Activated CD4-positive, alpha-beta T cell treated with anti-CD3 and anti-CD28 coated beads for 4 hours (primary cell): ENCODE measurements around the gene CGB5.
"Not testable (repeated sequence)": the region's sequence is repeated elsewhere in the genome, so short reads cannot be mapped to it uniquely, and the experiment has no call there.

Experiments
- DNase-seq, 2 donors: peaks; one replicate each; pipeline ENCODE4 v3.0.0-alpha.2; 2020

Gene CGB5

DNA sequence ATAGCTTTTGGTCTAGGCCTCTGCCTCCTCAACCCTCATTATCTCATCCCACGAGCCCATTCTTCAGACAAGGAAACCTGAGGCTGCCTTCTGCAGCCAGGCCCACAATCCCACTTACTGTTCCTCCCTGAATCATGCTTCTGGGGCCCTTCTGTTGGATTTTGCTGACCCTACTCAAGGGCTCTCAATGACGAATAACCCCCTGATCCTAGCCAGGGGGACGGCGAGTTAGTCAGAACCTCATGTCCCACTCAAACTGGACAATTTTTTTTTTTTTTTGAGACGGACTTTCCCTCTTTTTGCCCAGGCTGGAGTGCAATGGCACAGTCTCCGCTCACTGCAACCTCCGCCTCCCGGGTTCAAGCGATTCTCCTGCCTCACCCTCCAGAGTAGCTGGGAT is 21.5 kb upstream of the CGB5 start:
- DNase-seq: no peak

DNA sequence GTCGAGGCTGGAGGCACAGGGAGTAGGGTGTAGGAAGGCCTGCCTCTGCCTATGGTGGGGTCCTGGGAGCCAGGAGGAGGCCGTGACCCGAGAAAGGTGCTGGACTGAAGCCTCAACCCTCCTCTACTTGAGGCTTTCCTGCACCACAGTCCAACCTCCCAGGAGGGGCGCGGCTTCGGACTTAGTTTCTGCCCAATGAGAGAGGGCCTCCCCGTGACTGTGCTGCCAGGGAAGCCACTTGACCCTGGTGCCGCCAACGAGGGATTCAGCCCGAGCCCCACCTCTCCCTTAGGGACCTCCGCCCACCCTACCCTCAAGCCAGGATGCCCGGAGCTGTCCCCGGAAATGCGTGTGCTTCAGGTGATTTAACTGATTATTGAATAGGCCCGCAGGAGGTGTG is 19.4 kb upstream of the CGB5 start, which contains the start of gene CGB3:
Gene CGB3, minus strand, starts transcription at position 101 of the 400 bp plus-strand sequence. CDS start 362 bp downstream, outside the sequence.
- DNase-seq: not testable (repeated sequence)

DNA sequence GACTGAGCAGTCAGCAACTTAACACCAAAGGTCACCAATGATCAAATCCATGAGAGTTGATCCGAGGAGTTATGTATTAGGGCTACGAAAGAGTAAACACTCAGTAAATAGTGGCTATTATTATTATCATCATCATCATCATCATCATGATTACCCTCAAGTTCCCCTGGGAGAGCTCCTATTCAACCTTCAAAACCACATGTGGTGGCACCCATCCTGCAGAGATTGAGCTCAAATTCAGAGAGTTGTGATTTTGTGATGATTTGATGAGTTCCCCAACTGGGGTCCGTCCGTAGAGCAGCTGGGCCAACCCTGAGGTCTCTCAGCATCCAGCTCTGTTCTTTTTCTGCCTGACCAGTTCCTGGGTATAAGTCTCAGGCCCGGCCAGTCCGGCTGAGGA is 18.6 kb upstream of the CGB5 start:
- not testable (repeated sequence) for DNase-seq

DNA sequence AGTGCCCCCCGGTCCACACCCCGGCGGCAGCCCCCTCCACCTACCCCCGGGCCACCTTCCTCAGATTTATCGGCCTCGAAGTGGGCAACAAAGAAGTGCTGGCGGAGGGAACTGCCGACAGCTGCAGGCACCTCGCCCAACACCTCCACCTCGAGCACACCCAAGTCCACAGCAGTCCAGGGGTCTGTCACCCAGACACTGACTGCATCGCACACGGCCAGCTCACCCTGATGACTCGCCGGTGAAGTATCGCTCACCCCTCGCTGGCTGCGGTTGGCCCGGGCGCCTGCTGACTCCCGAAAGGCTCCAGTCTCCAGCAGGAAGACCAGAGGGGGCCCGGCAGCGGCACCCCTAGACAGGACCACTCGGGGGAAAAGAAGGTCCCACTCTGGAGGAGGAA is 18.0 kb upstream of the CGB5 start:
- DNase-seq: not testable (repeated sequence)

DNA sequence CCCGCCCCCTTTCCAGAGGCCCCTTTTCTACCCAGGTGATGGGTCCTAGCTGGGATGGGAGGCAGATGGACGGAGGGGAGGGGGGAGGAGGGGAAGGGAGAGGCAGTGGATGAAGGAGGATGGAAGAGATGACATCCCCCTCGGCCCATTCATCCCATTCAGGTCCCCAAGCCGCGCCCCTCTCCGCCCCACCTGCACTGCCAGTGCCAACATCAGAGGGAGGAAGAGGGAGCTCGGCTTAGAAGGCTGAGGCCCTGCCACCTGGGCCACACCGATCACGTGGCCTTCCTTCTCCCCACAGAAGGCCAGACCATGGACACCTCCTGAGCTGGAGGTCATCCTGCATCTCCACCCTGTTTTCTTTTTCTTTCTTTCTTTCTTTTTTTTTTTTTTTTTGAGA is 15.0 kb upstream of the CGB5 start:
- DNase-seq: not testable (repeated sequence)

DNA sequence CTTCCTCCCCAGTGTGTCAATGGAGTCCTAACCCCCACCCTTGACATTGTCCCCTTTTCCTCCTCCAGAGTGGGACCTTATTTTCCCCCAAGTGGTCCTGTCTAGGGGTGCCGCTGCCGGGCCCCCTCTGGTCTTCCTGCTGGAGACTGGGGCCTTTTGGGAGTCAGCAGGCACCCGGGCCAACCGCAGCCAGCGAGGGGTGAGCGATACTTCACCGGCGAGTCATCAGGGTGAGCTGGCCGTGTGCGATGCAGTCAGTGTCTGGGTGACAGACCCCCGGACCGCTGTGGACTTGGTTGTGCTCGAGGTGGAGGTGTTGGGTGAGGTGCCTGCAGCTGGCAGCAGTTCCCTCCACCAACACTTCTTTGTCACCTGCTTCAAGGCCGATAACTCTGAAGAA is 13.9 kb upstream of the CGB5 start:
- DNase-seq: not testable (repeated sequence)

DNA sequence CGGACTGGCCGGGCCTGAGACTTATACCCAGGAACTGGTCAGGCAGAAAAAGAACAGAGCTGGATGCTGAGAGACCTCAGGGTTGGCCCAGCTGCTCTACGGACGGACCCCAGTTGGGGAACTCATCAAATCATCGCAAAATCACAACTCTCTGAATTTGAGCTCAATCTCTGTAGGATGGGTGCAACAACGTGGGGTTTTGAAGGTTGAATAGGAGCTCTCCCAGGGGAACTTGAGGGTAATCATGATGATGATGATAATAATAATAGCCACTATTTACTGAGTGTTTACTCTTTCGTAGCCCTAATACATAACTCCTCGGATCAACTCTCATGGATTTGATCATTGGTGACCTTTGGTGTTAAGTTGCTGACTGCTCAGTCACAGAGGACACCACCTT is 13.3 kb upstream of the CGB5 start:
- not testable (repeated sequence) for DNase-seq

DNA sequence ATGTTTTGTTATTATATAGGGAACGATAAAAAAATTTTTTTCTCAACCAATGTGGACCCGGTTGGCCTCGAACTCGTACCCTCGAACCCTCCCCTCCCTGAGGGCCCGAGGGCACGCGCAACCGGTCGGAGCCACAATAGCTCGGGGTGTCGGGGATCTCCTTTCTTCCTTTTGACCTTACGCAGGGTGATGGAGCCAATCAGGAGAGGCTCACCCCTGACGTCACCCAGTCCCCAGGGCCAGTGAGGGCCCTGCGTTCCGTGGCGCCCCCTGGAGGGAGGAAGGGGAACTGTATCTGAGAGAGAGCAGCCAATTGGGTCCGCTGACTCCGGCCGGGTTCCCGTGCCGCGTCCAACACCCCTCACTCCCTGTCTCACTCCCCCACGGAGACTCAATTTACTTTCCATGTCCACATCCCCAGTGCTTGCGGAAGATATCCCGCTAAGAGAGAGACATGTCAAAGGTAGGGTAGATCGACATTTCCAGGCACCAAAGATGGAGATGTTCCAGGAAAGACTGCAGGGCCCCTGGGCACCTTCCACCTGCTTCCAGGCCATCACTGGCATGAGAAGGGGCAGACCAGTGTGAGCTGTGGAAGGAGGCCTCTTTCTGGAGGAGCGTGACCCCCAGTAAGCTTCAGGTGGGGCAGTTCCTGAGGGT is 11.9 kb upstream of the CGB5 start, which contains the start of gene CGB2:
Gene CGB2, plus strand, starts transcription at position 249 of the 660 bp plus-strand sequence. Its CDS starts 206 bp downstream, at position 455.
- peak in 1 of 2 donors; percentile 69 for DNase-seq

DNA sequence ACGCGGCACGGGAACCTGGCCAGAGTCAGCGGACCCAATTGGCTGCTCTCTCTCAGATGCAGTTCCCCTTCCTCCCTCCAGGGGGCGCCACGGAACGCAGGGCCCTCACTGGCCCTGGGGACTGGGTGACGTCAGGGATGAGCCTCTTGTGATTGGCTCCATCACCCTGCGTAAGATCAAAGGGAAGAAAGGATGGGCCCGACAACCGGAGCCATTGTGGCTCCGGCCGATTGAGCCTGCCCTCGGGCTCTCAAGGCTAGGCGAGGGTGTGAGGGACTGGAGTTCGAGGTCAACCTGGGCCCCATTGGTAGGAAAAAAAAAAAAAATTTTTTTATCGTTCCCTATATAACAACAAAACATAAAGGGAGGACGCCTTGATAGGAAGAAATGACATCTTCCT is 6.8 kb upstream of the CGB5 start, which contains the start of gene CGB1:
Gene CGB1, minus strand, starts transcription at position 81 of the 400 bp plus-strand sequence. CDS start 184 bp downstream, outside the sequence.
- DNase-seq: not testable (repeated sequence)

DNA sequence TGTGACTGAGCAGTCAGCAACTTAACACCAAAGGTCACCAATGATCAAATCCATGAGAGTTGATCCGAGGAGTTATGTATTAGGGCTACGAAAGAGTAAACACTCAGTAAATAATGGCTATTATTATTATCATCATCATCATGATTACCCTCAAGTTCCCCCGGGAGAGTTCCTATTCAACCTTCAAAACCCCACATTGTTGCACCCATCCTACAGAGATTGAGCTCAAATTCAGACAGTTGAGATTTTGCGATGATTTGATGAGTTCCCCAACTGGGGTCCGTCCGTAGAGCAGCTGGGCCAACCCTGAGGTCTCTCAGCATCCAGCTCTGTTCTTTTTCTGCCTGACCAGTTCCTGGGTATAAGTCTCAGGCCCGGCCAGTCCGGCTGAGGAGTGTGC is 5.5 kb upstream of the CGB5 start:
- DNase-seq: not testable (repeated sequence)

DNA sequence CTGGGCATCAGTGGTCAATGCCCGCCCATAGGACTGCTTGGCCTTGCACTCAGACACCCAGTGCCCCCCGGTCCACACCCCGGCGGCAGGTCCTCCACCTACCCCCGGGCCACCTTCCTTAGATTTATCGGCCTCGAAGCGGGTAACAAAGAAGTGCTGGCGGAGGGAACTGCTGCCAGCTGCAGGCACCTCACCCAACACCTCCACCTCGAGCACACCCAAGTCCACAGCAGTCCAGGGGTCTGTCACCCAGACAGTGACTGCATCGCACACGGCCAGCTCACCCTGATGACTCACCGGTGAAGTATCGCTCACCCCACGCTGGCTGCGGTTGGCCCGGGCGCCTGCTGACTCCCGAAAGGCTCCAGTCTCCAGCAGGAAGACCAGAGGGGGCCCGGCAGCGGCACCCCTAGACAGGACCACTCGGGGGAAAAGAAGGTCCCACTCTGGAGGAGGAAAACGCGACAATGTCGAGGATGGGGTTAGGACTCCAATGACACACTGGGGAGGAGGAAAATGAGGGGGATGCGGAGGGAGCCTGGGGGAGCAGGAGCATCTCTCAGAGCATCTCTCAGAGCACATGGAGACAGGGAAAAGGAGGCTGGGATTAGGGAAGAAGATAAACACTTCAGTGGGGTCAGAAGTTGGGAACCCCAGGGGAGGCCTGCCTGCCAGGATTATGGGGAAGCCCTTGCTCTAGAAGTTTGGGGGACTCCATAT is 4.9 kb upstream of the CGB5 start:
- not testable (repeated sequence) for DNase-seq

DNA sequence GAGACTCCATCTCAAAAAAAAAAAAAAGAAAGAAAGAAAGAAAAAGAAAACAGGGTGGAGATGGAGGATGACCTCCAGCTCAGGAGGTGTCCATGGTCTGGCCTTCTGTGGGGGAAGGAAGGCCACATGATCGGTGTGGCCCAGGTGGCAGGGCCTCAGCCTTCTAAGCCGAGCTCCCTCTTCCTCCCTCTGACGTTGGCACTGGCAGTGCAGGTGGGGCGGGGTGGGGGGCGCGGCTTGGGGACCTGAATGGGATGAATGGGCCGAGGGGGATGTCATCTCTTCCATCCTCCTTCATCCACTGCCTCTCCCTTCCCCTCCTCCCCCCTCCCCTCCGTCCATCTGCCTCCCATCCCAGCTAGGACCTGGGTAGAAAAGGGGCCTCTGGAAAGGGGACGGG is 3.9 kb upstream of the CGB5 start:
- DNase-seq: not testable (repeated sequence)

DNA sequence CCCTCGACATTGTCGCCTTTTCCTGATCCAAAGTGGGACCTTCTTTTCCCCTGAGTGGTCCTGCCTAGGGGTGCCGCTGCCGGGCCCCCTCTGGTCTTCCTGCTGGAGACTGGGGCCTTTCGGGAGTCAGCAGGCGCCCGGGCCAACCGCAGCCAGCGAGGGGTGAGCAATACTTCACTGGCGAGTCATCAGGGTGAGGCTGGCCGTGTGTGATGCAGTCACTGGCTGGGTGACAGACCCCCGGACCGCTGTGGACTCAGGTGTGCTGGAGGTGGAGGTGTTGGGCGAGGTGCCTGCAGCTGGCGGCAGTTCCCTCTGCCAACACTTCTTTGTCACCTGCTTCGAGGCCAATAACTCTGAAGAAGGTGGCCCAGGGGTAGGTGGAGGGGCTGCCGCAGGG is 1.5 kb upstream of the CGB5 start:
- DNase-seq: no peak

DNA sequence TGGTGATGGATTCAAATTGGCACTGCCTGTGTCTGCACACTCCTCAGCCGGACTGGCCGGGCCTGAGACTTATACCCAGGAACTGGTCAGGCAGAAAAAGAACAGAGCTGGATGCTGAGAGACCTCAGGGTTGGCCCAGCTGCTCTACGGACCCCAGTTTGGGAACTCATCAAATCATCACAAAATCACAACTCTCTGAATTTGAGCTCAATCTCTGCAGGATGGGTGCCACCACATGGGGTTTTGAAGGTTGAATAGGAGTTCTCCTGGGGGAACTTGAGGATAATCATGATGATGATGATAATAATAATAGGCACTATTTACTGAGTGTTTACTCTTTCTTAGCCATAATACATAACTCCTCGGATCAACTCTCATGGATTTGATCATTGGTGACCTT is 982 bp upstream of the CGB5 start:
- DNase-seq: not testable (repeated sequence)

DNA sequence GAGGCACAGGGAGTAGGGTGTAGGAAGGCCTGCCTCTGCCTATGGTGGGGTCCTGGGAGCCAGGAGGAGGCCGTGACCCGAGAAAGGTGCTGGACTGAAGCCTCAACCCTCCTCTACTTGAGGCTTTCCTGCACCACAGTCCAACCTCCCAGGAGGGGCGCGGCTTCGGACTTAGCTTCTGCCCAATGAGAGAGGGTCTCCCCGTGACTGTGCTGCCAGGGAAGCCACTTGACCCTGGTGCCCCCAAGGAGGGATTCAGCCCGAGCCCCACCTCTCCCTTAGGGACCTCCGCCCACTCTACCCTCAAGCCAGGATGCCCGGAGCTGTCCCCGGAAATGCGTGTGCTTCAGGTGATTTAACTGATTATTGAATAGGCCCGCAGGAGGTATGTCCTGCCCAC is 5.4 kb downstream of the CGB5 start, which contains the start of gene CGB8:
Gene CGB8, minus strand, starts transcription at position 101 of the 400 bp plus-strand sequence. CDS start 372 bp downstream, outside the sequence.
- not testable (repeated sequence) for DNase-seq

DNA sequence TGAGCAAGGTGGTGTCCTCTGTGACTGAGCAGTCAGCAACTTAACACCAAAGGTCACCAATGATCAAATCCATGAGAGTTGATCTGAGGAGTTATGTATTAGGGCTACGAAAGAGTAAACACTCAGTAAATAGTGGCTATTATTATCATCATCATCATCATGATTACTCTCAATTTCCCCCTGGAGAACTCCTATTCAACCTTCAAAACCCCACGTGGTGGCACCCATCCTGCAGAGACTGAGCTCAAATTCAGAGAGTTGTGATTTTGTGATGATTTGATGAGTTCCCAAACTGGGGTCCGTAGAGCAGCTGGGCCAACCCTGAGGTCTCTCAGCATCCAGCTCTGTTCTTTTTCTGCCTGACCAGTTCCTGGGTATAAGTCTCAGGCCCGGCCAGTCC is 6.2 kb downstream of the CGB5 start:
- not testable (repeated sequence) for DNase-seq

DNA sequence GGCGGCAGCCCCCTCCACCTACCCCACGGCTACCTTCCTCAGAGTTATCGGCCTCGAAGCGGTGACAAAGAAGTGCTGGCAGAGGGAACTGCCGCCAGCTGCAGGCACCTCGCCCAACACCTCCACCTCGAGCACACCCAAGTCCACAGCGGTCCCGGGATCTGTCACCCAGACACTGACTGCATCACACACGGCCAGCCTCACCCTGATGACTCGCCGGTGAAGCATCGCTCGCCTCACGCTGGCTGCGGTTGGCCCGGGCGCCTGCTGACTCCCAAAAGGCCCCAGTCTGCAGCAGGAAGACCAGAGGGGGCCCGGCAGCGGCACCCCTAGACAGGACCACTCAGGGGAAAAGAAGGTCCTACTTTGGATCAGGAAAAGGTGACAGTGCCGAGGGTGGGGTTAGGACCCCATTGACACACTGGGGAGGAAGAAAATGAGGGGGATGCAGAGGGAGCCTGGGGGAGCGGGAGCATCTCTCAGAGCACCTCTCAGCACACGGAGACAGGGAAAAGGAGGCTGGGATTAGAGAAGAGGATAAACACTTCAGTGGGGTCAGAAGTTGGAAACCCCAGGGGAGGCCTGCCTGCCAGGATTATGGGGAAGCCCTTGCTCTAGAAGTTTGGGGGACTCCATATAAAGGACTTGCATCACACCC is 6.9 kb downstream of the CGB5 start:
- not testable (repeated sequence) for DNase-seq

DNA sequence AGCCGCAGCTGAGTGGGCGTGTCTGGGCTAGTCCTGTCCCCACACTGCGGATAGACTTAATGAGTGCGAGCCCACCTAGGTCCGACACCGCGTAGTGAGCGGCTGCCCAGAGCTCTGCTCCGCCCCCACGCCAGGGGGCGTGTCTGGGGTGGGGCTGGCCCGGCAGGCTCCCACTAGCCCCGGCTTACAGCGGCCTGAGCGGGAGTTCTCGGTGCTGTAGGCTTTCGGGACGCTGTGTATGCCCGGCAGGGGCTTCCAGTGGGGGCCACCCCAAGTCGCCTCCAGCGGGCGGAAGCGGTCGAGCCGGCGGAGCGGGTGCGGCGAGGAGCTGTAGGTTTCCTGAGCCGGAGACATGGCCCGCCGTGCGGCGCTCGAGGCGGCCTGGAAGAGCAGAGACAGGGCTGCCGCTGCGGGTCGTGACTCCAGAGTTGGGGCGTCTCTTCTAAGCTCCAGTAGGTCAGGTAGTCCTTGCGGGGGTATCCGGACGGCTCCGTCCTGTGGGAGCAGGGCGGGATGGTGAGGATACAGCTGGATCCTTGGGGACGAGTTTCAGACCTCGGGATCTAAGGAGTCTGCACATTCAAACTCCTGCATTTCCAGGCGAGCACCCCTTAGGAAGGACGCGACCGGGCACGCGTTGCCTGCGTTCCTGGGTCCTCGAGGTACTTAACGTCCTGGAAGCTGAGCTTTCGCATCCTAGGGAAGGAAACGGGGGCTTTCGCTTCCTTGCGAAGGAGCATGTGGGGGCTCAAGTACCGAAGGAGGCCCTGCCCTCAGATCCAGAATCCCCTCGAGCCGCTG is 12.7 kb downstream of the CGB5 start:
- DNase-seq: peak; percentile 43 to 48

DNA sequence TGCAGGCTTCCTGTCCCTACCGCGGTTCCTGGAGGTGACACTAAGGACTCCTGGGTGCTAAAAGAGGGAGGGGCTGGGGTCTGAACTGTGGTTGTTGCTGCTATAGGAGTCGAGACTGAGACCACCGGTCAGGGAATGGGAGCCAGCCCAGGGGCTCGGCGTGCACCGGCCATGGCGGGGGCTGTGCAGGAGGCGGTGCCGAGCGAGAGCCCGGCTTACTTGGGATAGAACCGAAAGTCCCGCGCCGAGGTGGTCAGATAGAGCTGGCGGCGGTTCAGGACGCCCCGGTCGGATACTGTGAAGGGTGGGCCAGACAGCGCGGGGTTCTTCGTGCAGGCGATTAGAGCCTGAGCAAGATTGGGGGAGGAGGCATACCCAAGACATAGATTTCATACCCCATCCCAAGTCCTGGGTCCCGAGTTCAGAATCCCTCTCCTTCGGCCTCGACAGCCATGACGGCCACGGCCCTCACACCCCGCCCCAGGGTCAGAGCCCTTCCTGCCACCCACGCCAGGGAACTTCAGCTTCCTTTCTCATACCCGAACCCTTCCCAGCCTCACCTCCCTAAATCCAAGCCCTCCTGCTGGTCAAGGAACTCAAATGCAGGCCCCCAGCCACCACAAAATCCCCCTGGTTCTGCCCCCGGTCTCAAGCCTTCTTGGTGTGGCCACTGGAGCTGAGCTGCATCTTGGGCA is 13.4 kb downstream of the CGB5 start:
- not testable (repeated sequence) for DNase-seq

DNA sequence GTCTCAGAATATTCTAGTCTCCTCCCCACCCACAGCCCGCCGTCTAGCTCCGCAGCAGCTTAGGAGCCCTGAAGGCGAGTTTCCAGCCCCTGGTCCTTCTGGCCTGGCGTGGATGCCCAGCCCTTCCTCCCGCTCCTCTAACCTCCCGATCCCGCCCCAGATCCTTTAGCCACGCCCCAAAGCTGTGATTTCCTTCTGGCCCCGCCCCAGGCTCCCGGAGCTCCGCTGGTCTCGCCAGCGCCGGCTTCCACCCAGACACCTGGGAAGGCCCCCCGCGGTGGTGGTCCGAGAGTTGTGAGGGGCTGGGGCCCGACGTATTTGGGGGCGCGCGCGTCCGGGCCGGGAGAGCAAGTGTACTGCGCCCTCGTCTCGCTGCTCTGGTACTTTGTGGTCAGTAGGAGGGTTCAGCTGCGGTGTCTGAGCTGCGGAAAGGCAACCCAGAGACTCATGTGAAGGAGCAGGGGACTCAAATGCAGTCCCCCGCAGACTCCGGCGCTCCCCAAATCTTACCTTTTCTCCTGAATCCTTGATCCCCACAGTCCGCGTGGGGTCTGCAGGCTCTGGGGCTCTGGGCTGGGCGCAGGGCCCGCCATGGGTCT is 14.1 kb downstream of the CGB5 start, which contains the start of gene CGB7:
Gene CGB7, minus strand, starts transcription at position 114 of the 599 bp plus-strand sequence. CDS start 2,374 bp downstream, outside the sequence.
- peak; percentile 33 to 44 for DNase-seq

DNA sequence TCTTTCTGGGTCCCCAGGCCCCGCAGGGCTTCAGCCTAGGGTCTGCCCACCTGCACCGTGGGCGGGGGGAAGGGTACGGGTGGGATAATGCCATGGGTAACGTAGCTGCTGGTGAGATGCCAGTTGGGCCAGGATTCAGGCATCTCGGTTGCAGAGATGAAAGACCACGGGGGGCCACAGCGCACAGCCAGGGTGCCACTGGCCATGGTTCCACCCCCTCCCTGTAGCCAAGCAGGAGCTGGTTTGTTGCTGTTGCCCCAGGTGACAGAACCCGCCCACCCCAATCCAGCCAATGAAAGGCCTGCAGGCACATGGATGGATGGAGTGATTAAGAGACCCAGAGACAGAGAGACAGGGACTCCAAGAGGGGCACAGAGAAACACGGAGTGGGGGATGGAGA is 14.9 kb downstream of the CGB5 start:
- DNase-seq: no peak
